Caco-2 (cell line): ENCODE results near the gene RIMS4. TPM values are rescaled to one million over a fixed set of nuclear protein-coding genes. Genes with fewer than 3 reads are reported as not detected.

Source experiments
- BruUV-seq: library from RNA; stranded (reverse); fragments of 400-500 nt; replicated peaks from 2 replicates; lab custom pipeline; 2021; lab: Mats Ljungman, UMichigan
- CTCF ChIA-PET: fragments of 300-600 bp; sonication (Branson Sonifier 250); formaldehyde crosslinking; loops from one replicate; lab custom pipeline; 2022; ENCODE audit warnings: antibody characterized with exemption; lab: Charles Lee
- POLR2A ChIA-PET: fragments of 300-600 bp; sonication (Branson Sonifier 250); formaldehyde crosslinking; loops from one replicate; lab custom pipeline; 2022; ENCODE audit warnings: antibody characterized with exemption; lab: Charles Lee
- DNase-seq, 2 experiments: peaks; one replicate each; pipeline versions ENCODE4 v3.0.0 to v3.0.0-alpha.2; 2020 to 2022
- H3K27me3 ChIP-seq: replicated peaks from 2 replicates; pipeline ENCODE4 v1.6.0; 2011; ENCODE audit warnings: low read length; ENCODE audit not compliant: control insufficient read depth, insufficient read depth
- H3K36me3 ChIP-seq: 2 replicates; pipeline ENCODE4 v1.5.1; 2011; ENCODE audit warnings: low read length; ENCODE audit not compliant: control insufficient read depth, insufficient read depth
- H3K4me1 ChIP-seq: fragments of 250-450 bp; sonication (Bioruptor Pico); 2 replicates; pipeline ENCODE4 v1.5.1; 2020; ENCODE audit warnings: mild to moderate bottlenecking
- H3K4me3 ChIP-seq: 2 replicates; pipeline ENCODE4 v1.5.1; 2011; ENCODE audit warnings: low read depth, mild to moderate bottlenecking, control low read depth, low read length
- H3K9me3 ChIP-seq: fragments of 250-450 bp; sonication (Bioruptor Pico); 2 replicates; pipeline ENCODE4 v1.5.1; 2020; ENCODE audit warnings: mild to moderate bottlenecking, moderate library complexity
- H3K27ac Mint-ChIP-seq: one replicate; pipeline ENCODE4 v1.8.0; 2022; ENCODE audit warnings: mixed read lengths; ENCODE audit not compliant: unreplicated experiment
- H3K27me3 Mint-ChIP-seq: one replicate; pipeline ENCODE4 v1.8.0; 2022; ENCODE audit warnings: mixed read lengths; ENCODE audit not compliant: insufficient read depth, unreplicated experiment
- H3K36me3 Mint-ChIP-seq: one replicate; pipeline ENCODE4 v1.8.0; 2022; ENCODE audit warnings: mild to moderate bottlenecking, mixed read lengths; ENCODE audit not compliant: insufficient read depth, unreplicated experiment
- H3K4me1 Mint-ChIP-seq: one replicate; pipeline ENCODE4 v1.8.0; 2022; ENCODE audit warnings: low read depth, mixed read lengths; ENCODE audit not compliant: unreplicated experiment
- H3K4me3 Mint-ChIP-seq: one replicate; pipeline ENCODE4 v1.8.0; 2022; ENCODE audit warnings: mild to moderate bottlenecking, moderate library complexity, mixed read lengths; ENCODE audit not compliant: unreplicated experiment
- H3K9me3 Mint-ChIP-seq: one replicate; pipeline ENCODE4 v1.8.0; 2022; ENCODE audit warnings: mixed read lengths; ENCODE audit not compliant: unreplicated experiment
- CTCF ChIP-seq, 2 experiments: fragments of 200-600 bp in 1 of 2; IDR thresholded peaks; 1 replicate in 1 of 2; 2 replicates in 1 of 2; pipeline versions ENCODE4 v1.5.1 to v1.8.0; 2011 to 2022; ENCODE audit warnings: antibody characterized with exemption in 1 of 2, control low read depth in 1 of 2, inconsistent platforms in 1 of 2, low read depth in 1 of 2, low read length in 1 of 2, mild to moderate bottlenecking in 1 of 2, moderate library complexity in 1 of 2; ENCODE audit not compliant: insufficient read depth in 1 of 2, severe bottlenecking in 1 of 2, unreplicated experiment in 1 of 2
- intact Hi-C: fragments of 100-400 bp; cut with micrococcal nuclease; formaldehyde crosslinking; loops from one replicate; pipeline ENCODE4 v1.10.0; 2022; ENCODE audit not compliant: unreplicated experiment
- total RNA-seq: library from RNA; stranded (reverse); gene quantifications from 2 replicates; pipeline ENCODE4 v1.2.3, GENCODE V29; 2022

RIMS4 gene
- total RNA-seq, 1 experiment from 2014 or later, result 9.0 TPM

- BruUV-seq, result no TSS peak
- intact Hi-C loops, result no loop called here
- no peaks in the 10 kb centered on the region for H3K9me3 ChIP-seq
- ChIA-PET POLR2A (no interaction called here), CTCF (interaction anchor here (0.7 to 1.2 kb wide), 3 partner anchors 11 to 24 kb away, joined by 3 read pairs; no protein-coding TSS in a partner anchor)
- no peak overlapping the region for H3K27ac Mint-ChIP-seq
- H3K27me3 ChIP-seq, result no peaks in the 10 kb centered on the region
- H3K4me1 Mint-ChIP-seq, result no peaks in the 10 kb centered on the region
- no peak for TF ChIP-seq CTCF (IDR thresholded peaks at IDR 0.05; ENCODE audit: insufficient read depth in 1 of 2, low read depth in 1 of 2, low read length in 1 of 2, severe bottlenecking in 1 of 2, unreplicated experiment in 1 of 2)
- H3K36me3 Mint-ChIP-seq, result no peaks in the 10 kb centered on the region
- H3K4me1 ChIP-seq, result no peaks in the 10 kb centered on the region
- H3K27me3 Mint-ChIP-seq, result no peaks in the 10 kb centered on the region
- no peak for DNase-seq
- no peak overlapping the region for H3K4me3 ChIP-seq
- no peaks in the 10 kb centered on the region for H3K36me3 ChIP-seq
- H3K4me3 Mint-ChIP-seq, result no peak overlapping the region
- H3K9me3 Mint-ChIP-seq, result no peaks in the 10 kb centered on the region
Measured at GRCh38 chr20:44721785-44722054, 88.6 kb downstream of the RIMS4 start.

DNA sequence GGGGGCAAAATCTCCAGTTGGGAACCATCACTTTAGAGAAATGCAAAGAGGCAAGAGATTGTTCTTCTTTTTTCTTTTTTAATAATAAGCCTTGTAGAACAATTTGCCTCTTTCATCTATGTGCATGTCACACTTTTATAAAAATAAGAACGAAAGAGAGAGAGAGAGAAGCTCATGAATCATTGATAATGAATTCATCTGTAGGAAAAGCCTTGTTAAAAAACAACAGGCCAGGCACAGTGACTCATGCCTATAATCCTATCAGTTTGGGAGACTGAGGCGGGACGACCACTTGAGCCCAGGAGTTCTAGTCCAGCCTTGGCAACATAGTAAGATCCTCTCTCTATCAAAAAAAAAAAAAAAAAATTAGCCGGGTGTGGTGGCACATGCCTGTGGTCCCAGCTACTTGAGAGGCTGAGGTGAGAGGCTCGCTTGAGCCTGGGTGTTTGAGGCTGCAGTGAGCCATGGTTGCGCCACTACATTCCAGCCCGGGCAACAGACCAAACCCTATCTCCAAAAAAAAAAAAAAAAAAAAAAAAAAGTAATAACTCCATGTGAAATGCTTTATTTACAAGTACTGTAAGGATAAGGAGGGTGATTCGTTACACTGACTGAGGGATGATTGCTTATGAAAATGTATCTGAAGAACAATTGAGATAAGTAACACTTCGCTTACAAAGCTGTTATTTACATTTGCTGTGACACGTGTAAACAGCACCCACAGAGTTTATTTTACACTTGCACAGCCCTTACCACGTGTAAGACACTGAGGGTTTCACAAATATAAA is 89.2 kb downstream of the RIMS4 start:
- no peaks in the 10 kb centered on the region for H3K9me3 ChIP-seq
- no peaks in the 10 kb centered on the region for H3K4me1 ChIP-seq
- H3K4me1 Mint-ChIP-seq, result no peaks in the 10 kb centered on the region
- POLR2A ChIA-PET, result no interaction called here
- H3K27me3 ChIP-seq, result no peaks in the 10 kb centered on the region
- H3K36me3 ChIP-seq, result no peaks in the 10 kb centered on the region
- H3K36me3 Mint-ChIP-seq, result no peaks in the 10 kb centered on the region
- TF ChIP-seq CTCF (IDR thresholded peaks at IDR 0.05; ENCODE audit: insufficient read depth in 1 of 2, low read depth in 1 of 2, low read length in 1 of 2, severe bottlenecking in 1 of 2, unreplicated experiment in 1 of 2), result no peak
- H3K4me3 ChIP-seq, result no peak overlapping the region
- CTCF ChIA-PET, result interaction anchor here (1.1 to 1.2 kb wide), 2 partner anchors 12 to 25 kb away, joined by 3 read pairs; no protein-coding TSS in a partner anchor
- no peaks in the 10 kb centered on the region for H3K9me3 Mint-ChIP-seq
- intact Hi-C loops, result no loop called here
- H3K27me3 Mint-ChIP-seq, result no peaks in the 10 kb centered on the region
- DNase-seq, result no peak
- H3K27ac Mint-ChIP-seq, result no peak overlapping the region
- no peak overlapping the region for H3K4me3 Mint-ChIP-seq
- BruUV-seq, result no TSS peak

GRCh38 chr20:44720621-44720996 is 89.7 kb downstream of the RIMS4 start:
- Mint-ChIP-seq H3K4me1 (no peaks in the 10 kb centered on the region), H3K9me3 (no peaks in the 10 kb centered on the region), H3K4me3 (no peak overlapping the region), H3K27me3 (no peaks in the 10 kb centered on the region), H3K27ac (no peak overlapping the region), H3K36me3 (no peaks in the 10 kb centered on the region)
- Histone ChIP-seq H3K4me3 (no peak overlapping the region), H3K27me3 (no peaks in the 10 kb centered on the region), H3K9me3 (no peaks in the 10 kb centered on the region), H3K36me3 (no peaks in the 10 kb centered on the region), H3K4me1 (no peaks in the 10 kb centered on the region)
- DNase-seq, result no peak
- intact Hi-C loops, result no loop called here
- BruUV-seq, result no TSS peak
- ChIA-PET POLR2A (no interaction called here), CTCF (no interaction called here)
- TF ChIP-seq CTCF (IDR thresholded peaks at IDR 0.05; ENCODE audit: insufficient read depth in 1 of 2, low read depth in 1 of 2, low read length in 1 of 2, severe bottlenecking in 1 of 2, unreplicated experiment in 1 of 2), result no peak
